Tibial nerve (tissue), 4 donors: Measurements from ENCODE around the gene MTA3. TPM values are rescaled to one million over a fixed set of nuclear protein-coding genes. Genes with fewer than 3 reads are reported as not detected.

Experiments
- DNase-seq, 2 donors: peaks; one replicate each; pipeline ENCODE4 v3.0.0-alpha.2; 2019; ENCODE audit warnings: low spot score in 2 of 2
- H3K27ac ChIP-seq, 4 donors: fragments of 200-600 bp; sonication (generic) in 3 of 4; one replicate each; pipeline ENCODE4 v1.5.1; 2017 to 2019; ENCODE audit warnings: mild to moderate bottlenecking in 1 of 4
- H3K27me3 ChIP-seq, 2 donors: fragments of 200-600 bp; sonication (generic) in 1 of 2; one replicate each; pipeline versions ENCODE4 v1.5.1 to v1.6.0; 2017 to 2019
- H3K36me3 ChIP-seq, 3 donors: fragments of 200-600 bp; sonication (generic); one replicate each; pipeline ENCODE4 v1.5.1; 2018 to 2019
- H3K4me1 ChIP-seq, 4 donors: fragments of 200-600 bp; sonication (generic) in 3 of 4; one replicate each; pipeline ENCODE4 v1.5.1; 2017 to 2019
- H3K4me3 ChIP-seq, 4 donors: fragments of 200-600 bp; sonication (generic) in 3 of 4; one replicate each; pipeline ENCODE4 v1.5.1; 2017 to 2019; ENCODE audit warnings: mild to moderate bottlenecking in 1 of 4, moderate library complexity in 1 of 4
- H3K9me3 ChIP-seq, 4 donors: fragments of 200-600 bp; sonication (generic) in 3 of 4; one replicate each; pipeline ENCODE4 v1.5.1; 2017 to 2019
- EP300 ChIP-seq, 2 donors: sonication (generic); formaldehyde crosslinking; IDR thresholded peaks; one replicate each; pipeline ENCODE4 v1.6.1; 2017; ENCODE audit warnings: antibody characterized with exemption in 2 of 2, mild to moderate bottlenecking in 1 of 2
- POLR2A ChIP-seq, 2 donors: fragments of 450-650 bp; IDR thresholded peaks; one replicate each; pipeline ENCODE4 v1.6.1; 2017; ENCODE audit warnings: antibody characterized with exemption in 2 of 2, mild to moderate bottlenecking in 2 of 2, moderate library complexity in 2 of 2
- WGBS, 2 donors: methylation state at CpG; one replicate each; pipeline ENCODE4 v1.1.5; 2018; 5-methylcytosine and 5-hydroxymethylcytosine counted together
- total RNA-seq, 4 donors: library from RNA; depleted of rRNA; stranded (reverse); fragments of >200 nt; gene quantifications; one replicate each; pipeline ENCODE4 v1.1.0, GENCODE V29; 2016
- TF ChIP-seq, protein P1 (sequence below), 5 experiments: fragments of 200-600 bp in 3 of 5; fragments of 450-650 bp in 2 of 5; sonication (generic) in 3 of 5; IDR thresholded peaks; one replicate each; pipeline ENCODE4 v1.5.1; 2016 to 2019; ENCODE audit warnings: antibody characterized with exemption in 5 of 5, mild to moderate bottlenecking in 3 of 5, moderate library complexity in 2 of 5

MTA3 gene
- total RNA-seq, 4 donors from 2014 or later = 33.1 to 47.0 (median 42.5) TPM

DNA sequence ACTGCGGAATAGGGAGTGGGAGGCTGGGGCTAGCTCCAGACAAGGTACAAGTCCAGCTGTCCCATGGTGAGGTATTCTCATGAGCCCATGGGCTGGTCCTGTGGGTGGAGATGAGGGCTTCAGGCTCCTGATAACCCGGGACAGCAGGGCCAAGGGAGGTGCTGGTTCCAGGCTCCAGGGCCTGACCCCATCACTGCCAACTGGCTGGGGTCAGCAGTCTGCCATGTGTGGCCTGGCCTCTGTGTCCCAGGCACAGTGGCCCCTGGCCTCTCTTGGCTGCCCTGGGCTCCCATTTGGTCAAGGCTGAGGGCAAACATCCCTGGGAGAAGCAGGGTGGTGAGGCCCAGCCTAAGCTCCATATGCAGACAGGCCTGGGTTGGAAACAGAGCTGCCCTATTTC lies 196.5 kb downstream of the MTA3 start:
- Histone ChIP-seq H3K9me3 (no peaks in the 10 kb centered on the region), H3K27ac (no peak overlapping the region), H3K36me3 (peaks cover 0 to 22% (median 0%) of the 10 kb centered on the region in 3 donors), H3K4me1 (no peaks in the 10 kb centered on the region), H3K27me3 (no peaks in the 10 kb centered on the region), H3K4me3 (no peak overlapping the region)
- 86 to 93% methylated on average over 1 to 2 of the region's 2 CpGs for WGBS, 2 donors
- DNase-seq = no peak
- TF ChIP-seq, protein P1, sequence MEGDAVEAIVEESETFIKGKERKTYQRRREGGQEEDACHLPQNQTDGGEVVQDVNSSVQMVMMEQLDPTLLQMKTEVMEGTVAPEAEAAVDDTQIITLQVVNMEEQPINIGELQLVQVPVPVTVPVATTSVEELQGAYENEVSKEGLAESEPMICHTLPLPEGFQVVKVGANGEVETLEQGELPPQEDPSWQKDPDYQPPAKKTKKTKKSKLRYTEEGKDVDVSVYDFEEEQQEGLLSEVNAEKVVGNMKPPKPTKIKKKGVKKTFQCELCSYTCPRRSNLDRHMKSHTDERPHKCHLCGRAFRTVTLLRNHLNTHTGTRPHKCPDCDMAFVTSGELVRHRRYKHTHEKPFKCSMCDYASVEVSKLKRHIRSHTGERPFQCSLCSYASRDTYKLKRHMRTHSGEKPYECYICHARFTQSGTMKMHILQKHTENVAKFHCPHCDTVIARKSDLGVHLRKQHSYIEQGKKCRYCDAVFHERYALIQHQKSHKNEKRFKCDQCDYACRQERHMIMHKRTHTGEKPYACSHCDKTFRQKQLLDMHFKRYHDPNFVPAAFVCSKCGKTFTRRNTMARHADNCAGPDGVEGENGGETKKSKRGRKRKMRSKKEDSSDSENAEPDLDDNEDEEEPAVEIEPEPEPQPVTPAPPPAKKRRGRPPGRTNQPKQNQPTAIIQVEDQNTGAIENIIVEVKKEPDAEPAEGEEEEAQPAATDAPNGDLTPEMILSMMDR (IDR thresholded peaks at IDR 0.05) = no peak
- no peak for TF ChIP-seq POLR2A (IDR thresholded peaks at IDR 0.05)
- no peak for TF ChIP-seq EP300 (IDR thresholded peaks at IDR 0.05)

DNA sequence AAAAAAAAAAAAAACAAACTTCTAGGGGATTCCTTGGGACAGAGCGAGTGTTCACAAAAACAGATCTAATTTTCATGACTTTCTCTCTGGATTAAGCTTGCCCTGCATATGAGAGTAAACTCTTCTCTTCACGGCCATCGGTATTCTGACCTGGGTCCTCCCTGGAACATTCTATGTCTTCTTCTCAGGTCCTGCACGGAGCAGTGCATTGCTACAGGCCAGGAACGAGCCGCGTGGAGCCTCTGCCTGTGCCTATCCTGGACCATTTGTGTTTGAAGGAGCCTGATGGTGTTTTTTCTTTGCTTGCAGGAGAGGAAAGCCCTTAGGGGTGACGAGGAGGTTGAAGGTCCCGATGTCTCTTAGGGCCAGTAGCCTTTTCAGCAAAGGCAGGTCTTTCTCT lies 197.3 kb downstream of the MTA3 start:
- H3K9me3 ChIP-seq = no peaks in the 10 kb centered on the region
- WGBS, 2 donors = 94% methylated on average over 9 of the region's 9 CpGs
- TF ChIP-seq POLR2A (IDR thresholded peaks at IDR 0.05) (no peak), EP300 (IDR thresholded peaks at IDR 0.05) (no peak)
- TF ChIP-seq, protein P1 (IDR thresholded peaks at IDR 0.05) = no peak

DNA sequence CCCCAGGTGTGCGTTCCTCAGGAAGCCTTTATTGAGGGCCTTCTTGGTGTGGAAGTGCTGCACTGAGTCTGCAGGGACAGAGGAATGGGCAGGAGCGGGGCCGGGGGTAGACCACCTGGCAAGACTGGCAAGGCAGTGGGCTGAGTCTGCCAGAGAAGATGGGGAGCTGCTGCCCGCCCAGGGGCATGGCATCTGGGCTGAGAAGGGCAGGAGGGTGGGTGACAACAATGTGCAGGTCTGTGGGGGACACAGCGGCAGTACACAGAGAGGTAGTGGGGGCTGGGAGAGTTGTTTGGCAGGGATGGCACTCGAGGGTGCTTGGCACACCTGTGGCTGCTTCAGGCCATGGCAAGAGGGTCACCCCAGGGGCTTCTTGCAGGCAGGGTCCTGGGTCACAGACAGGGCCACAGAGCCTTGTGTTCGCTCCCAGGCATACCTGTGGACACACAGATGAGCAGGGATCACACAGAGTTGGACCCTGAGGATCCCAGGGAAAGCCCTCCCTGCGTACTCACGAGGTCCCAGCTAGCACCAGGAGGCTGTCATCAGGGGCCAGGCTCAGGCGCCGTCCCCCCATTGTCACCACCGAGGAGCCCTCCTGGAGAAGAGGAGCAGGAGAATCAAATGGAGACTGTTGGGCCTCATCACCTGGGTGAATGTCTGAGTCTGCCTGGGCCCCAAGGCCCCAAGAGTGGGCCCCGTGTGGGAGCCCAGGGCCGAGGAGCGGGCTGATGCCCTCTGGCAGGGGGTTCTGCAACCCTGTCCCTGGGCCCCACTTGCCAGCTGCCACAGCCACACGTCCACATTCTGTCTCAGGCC lies 198.9 kb downstream of the MTA3 start:
- Histone ChIP-seq H3K27ac (no peak overlapping the region), H3K27me3 (no peaks in the 10 kb centered on the region), H3K36me3 (peaks cover 0 to 22% (median 0%) of the 10 kb centered on the region in 3 donors), H3K4me3 (no peak overlapping the region), H3K9me3 (no peaks in the 10 kb centered on the region), H3K4me1 (no peaks in the 10 kb centered on the region)
- DNase-seq = no peak
- 88 to 91% methylated on average over 11 to 13 of the region's 16 CpGs for WGBS, 2 donors
- TF ChIP-seq EP300 (IDR thresholded peaks at IDR 0.05) (no peak), POLR2A (IDR thresholded peaks at IDR 0.05) (no peak)
- TF ChIP-seq, protein P1 (IDR thresholded peaks at IDR 0.05) = no peak

More for the DNA sequence above, 197.3 kb downstream of the MTA3 start:
- no peaks in the 10 kb centered on the region for H3K27me3 ChIP-seq
- no peak overlapping the region for H3K4me3 ChIP-seq
- H3K36me3 ChIP-seq = peaks cover 0 to 22% (median 0%) of the 10 kb centered on the region in 3 donors
- H3K4me1 ChIP-seq = no peaks in the 10 kb centered on the region
- DNase-seq = no peak
- no peak overlapping the region for H3K27ac ChIP-seq

DNA sequence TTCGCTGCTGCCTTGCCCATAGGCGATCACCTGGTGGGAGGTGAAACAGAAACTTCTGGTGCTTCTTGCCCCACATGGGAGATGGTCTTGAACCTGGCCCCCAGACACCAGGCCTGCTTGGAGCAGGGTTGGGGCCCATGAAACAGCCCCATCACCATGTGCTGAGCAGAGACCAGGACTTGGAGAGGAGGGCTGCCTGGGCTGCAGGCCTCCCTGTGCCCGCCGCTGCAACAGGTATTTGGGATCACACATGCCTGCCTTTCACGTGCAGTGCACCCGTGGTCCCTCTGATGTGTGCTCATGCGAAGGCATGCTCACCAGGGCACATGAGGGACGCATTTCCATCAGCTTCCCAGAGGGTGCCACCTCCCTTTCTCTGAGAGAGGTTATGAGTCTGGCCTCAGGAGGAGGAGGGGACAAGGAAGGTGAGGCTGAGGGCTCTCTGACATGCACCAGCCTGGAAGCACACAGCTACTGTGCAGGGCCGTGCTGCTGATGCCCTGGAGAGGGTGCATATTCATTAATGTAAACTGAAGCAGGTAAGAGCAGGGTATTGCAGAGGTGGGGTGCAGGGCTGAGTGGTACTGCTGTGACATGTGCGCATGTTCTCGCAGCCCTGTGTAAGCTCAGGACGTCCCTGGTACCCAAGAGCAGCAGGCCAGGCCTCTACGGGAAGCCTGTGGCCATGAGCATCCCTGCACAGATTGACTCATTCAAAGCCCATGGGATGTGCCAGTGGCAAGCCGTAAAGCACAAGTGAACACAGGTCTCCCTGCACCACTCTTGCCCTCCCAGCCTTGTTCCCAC lies 199.7 kb downstream of the MTA3 start:
- DNase-seq = no peak
- WGBS, 2 donors = 77 to 81% methylated on average over 11 to 12 of the region's 14 CpGs
- no peak overlapping the region for H3K27ac ChIP-seq
- peaks cover 0 to 16% (median 0%) of the 10 kb centered on the region in 3 donors for H3K36me3 ChIP-seq
- no peak overlapping the region for H3K4me3 ChIP-seq
- TF ChIP-seq EP300 (IDR thresholded peaks at IDR 0.05) (no peak), POLR2A (IDR thresholded peaks at IDR 0.05) (no peak)
- TF ChIP-seq, protein P1 (IDR thresholded peaks at IDR 0.05) = no peak
- no peaks in the 10 kb centered on the region for H3K9me3 ChIP-seq
- no peaks in the 10 kb centered on the region for H3K4me1 ChIP-seq
- no peaks in the 10 kb centered on the region for H3K27me3 ChIP-seq
